MM.1S (cell line): ENCODE measurements around the gene CTNNA2.

Source experiments
- DNase-seq: peaks from one replicate; pipeline ENCODE4 v3.0.0-alpha.2; 2015
- H2AFZ ChIP-seq: fragments of 300-600 bp; sonication (generic); 2 replicates; pipeline ENCODE4 v1.6.0; 2016; ENCODE audit warnings: antibody characterized with exemption, low read length
- H3F3A ChIP-seq: fragments of 300-600 bp; sonication (generic); 2 replicates; pipeline ENCODE4 v1.6.1; 2016; ENCODE audit warnings: mild to moderate bottlenecking, antibody characterized with exemption, low read length, moderate library complexity, mixed read lengths; ENCODE audit not compliant: insufficient read depth
- H3K27ac ChIP-seq: fragments of 300-600 bp; sonication (generic); 2 replicates; pipeline ENCODE4 v1.5.1; 2016; ENCODE audit warnings: mild to moderate bottlenecking, low read length
- H3K27me3 ChIP-seq: fragments of 300-600 bp; sonication (generic); replicated peaks from 2 replicates; pipeline ENCODE4 v1.6.0; 2016; ENCODE audit warnings: low read length; ENCODE audit not compliant: insufficient read depth
- H3K36me3 ChIP-seq: fragments of 300-600 bp; sonication (generic); replicated peaks from 2 replicates; pipeline ENCODE4 v1.6.1; 2016; ENCODE audit warnings: mild to moderate bottlenecking, low read length, mixed read lengths; ENCODE audit not compliant: insufficient read depth
- H3K4me1 ChIP-seq: fragments of 300-600 bp; sonication (generic); 2 replicates; pipeline ENCODE4 v1.6.1; 2016; ENCODE audit warnings: low read length, mixed read lengths
- H3K4me2 ChIP-seq: fragments of 300-600 bp; sonication (generic); 2 replicates; pipeline ENCODE4 v1.6.0; 2016; ENCODE audit warnings: low read depth, low read length
- H3K4me3 ChIP-seq: fragments of 300-600 bp; sonication (generic); 2 replicates; pipeline ENCODE4 v1.5.1; 2016; ENCODE audit warnings: low read length, mixed read lengths
- H3K79me2 ChIP-seq: fragments of 300-600 bp; sonication (generic); 2 replicates; pipeline ENCODE4 v1.6.1; 2016; ENCODE audit warnings: mixed run types, low read length, mixed read lengths
- H3K9ac ChIP-seq: fragments of 300-600 bp; sonication (generic); 2 replicates; pipeline ENCODE4 v1.6.1; 2016; ENCODE audit warnings: low read length, mixed read lengths
- H3K9me2 ChIP-seq: fragments of 300-600 bp; sonication (generic); replicated peaks from 2 replicates; pipeline ENCODE4 v1.6.1; 2016; ENCODE audit warnings: mild to moderate bottlenecking, low read length, mixed read lengths; ENCODE audit not compliant: insufficient read depth
- H3K9me3 ChIP-seq: fragments of 300-600 bp; sonication (generic); replicated peaks from 2 replicates; pipeline ENCODE4 v1.6.1; 2016; ENCODE audit warnings: mild to moderate bottlenecking, low read length, mixed read lengths; ENCODE audit not compliant: insufficient read depth
- H4K20me1 ChIP-seq: fragments of 300-600 bp; sonication (generic); 2 replicates; pipeline ENCODE4 v1.6.1; 2016; ENCODE audit warnings: mild to moderate bottlenecking, low read length, moderate library complexity, mixed read lengths; ENCODE audit not compliant: insufficient read depth
- EZH2 ChIP-seq: fragments of 300-600 bp; sonication (generic); optimal IDR thresholded peaks from 2 replicates; pipeline ENCODE3; 2017; ENCODE audit warnings: low read depth, mild to moderate bottlenecking, antibody characterized with exemption, low read length, mixed read lengths
- EZH2phosphoT487 ChIP-seq: fragments of 300-600 bp; sonication (generic); IDR thresholded peaks from 2 replicates; pipeline ENCODE4 v1.6.1; 2018; ENCODE audit warnings: antibody characterized with exemption, low read length
- TF ChIP-seq, protein P1 (sequence below): fragments of 300-600 bp; sonication (generic); IDR thresholded peaks from 2 replicates; pipeline ENCODE4 v1.5.1; 2016; ENCODE audit warnings: antibody characterized with exemption, low read length, mixed read lengths

The CTNNA2 gene

DNA sequence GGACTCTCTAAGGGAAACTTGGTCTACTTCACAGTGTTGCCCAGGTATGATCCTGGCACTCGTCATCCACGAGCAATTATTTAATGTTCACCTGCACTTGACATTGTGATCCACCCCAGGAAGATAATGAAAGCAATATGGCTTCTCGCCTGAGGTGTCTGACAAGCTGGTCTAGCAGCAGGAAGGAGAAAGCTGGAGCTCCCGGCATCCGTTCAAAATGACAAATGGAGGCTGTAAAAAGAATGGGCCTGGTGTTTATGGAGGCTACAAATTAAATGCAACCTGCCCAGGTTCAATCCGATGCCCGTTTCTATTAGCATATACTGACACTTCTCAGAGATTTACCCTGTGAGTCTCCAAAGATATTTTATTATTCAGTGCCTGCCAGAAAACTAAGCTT, 317.6 kb downstream of the CTNNA2 start:
- H3K4me1 ChIP-seq = no peaks in the 10 kb centered on the region
- no peak for DNase-seq
- H3K79me2 ChIP-seq = no peaks in the 10 kb centered on the region
- H3F3A ChIP-seq = no peaks in the 10 kb centered on the region
- TF ChIP-seq EZH2 = no peak
- TF ChIP-seq, protein P1, sequence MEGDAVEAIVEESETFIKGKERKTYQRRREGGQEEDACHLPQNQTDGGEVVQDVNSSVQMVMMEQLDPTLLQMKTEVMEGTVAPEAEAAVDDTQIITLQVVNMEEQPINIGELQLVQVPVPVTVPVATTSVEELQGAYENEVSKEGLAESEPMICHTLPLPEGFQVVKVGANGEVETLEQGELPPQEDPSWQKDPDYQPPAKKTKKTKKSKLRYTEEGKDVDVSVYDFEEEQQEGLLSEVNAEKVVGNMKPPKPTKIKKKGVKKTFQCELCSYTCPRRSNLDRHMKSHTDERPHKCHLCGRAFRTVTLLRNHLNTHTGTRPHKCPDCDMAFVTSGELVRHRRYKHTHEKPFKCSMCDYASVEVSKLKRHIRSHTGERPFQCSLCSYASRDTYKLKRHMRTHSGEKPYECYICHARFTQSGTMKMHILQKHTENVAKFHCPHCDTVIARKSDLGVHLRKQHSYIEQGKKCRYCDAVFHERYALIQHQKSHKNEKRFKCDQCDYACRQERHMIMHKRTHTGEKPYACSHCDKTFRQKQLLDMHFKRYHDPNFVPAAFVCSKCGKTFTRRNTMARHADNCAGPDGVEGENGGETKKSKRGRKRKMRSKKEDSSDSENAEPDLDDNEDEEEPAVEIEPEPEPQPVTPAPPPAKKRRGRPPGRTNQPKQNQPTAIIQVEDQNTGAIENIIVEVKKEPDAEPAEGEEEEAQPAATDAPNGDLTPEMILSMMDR = no peak
- no peak for TF ChIP-seq EZH2phosphoT487
- H3K9me2 ChIP-seq = no peaks in the 10 kb centered on the region
- no peaks in the 10 kb centered on the region for H3K9me3 ChIP-seq
- H3K4me2 ChIP-seq = no peak overlapping the region
- no peak overlapping the region for H3K9ac ChIP-seq
- H2AFZ ChIP-seq = no peak overlapping the region
- H3K4me3 ChIP-seq = no peak overlapping the region
- H3K27ac ChIP-seq = no peak overlapping the region
- H3K36me3 ChIP-seq = no peaks in the 10 kb centered on the region
- no peaks in the 10 kb centered on the region for H4K20me1 ChIP-seq
- H3K27me3 ChIP-seq = no peaks in the 10 kb centered on the region

DNA sequence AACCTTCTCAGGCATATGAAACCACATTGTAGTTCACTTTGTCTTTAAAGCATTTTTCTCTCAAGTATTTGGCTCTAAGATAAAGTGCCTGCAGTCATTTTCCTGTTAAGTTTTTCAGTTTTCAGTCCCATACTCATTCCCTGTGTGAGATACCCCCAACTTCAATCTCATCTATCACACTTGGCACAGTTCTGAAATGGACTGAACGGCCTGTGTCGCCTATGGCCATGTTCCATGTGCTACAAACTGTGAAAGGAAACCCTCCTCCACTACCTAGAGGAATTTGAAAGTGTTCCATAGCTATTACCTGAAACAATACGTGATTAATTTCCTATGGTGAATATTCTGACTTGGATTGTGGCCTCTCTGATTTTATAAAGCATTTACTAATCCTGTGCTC, 319.1 kb downstream of the CTNNA2 start:
- H3K9me3 ChIP-seq = no peaks in the 10 kb centered on the region
- no peak overlapping the region for H3K9ac ChIP-seq
- no peaks in the 10 kb centered on the region for H4K20me1 ChIP-seq
- H3K9me2 ChIP-seq = no peaks in the 10 kb centered on the region
- H3K4me3 ChIP-seq = no peak overlapping the region
- no peaks in the 10 kb centered on the region for H3K27me3 ChIP-seq
- TF ChIP-seq, protein P1 = no peak
- TF ChIP-seq EZH2 (no peak), EZH2phosphoT487 (no peak)
- H3K27ac ChIP-seq = no peak overlapping the region
- no peaks in the 10 kb centered on the region for H3K4me1 ChIP-seq
- H3K79me2 ChIP-seq = no peaks in the 10 kb centered on the region
- H3K4me2 ChIP-seq = no peak overlapping the region
- no peak for DNase-seq
- no peak overlapping the region for H2AFZ ChIP-seq
- H3K36me3 ChIP-seq = no peaks in the 10 kb centered on the region
- H3F3A ChIP-seq = no peaks in the 10 kb centered on the region

DNA sequence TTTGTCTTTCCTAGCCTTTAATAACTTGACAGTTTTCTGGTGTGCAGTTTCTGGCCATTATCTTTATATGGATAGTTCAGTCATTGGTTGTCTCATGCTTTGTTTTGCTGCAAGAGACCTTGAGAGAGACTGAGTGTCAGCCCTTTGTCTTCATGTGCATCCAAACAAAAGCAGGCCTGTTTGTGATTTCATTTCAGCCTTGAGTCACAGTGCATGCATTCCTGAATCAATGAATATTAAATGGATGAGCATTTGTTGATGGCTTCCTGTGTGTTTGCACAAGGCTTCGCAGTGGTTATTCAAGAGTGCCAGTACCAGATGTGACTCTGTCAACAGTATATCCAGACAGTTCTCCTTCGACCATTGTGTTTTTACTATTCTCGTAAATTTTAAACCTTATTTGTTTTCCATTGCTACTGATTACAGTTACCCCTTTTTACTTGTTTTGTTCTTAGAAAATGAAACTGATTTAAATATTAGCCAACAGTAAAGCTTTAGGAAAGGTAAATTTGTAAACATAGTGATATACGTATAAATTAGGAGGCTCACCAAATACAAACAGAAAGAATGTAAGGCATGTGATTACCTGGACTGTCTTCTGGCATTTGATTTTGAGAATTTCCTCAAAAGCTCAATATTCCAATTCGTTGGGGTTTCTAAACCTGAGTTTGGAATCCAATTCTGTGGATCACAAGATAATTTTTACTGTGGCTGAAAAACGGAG, 319.8 kb downstream of the CTNNA2 start:
- Histone ChIP-seq H3K9me3 (no peaks in the 10 kb centered on the region), H3K79me2 (no peaks in the 10 kb centered on the region), H3K4me3 (no peak overlapping the region), H3K9me2 (no peaks in the 10 kb centered on the region), H3F3A (no peaks in the 10 kb centered on the region), H3K27me3 (no peaks in the 10 kb centered on the region), H3K36me3 (no peaks in the 10 kb centered on the region), H2AFZ (no peak overlapping the region), H3K4me2 (no peak overlapping the region), H3K4me1 (no peaks in the 10 kb centered on the region), H3K9ac (no peak overlapping the region), H3K27ac (no peak overlapping the region), H4K20me1 (no peaks in the 10 kb centered on the region)
- DNase-seq = no peak
- no peak for TF ChIP-seq EZH2phosphoT487
- TF ChIP-seq, protein P1 = no peak
- TF ChIP-seq EZH2 = no peak
